Progenitor cell of endocrine pancreas (in vitro differentiated cells): ENCODE data around the gene ADAMTS2. TPM values are rescaled to one million over a fixed set of nuclear protein-coding genes. Genes with fewer than 3 reads are reported as not detected.

Experiments used
- DNase-seq: peaks from one replicate; pipeline ENCODE4 v3.0.0; 2021; ENCODE audit warnings: low spot score; ENCODE audit not compliant: unreplicated experiment
- H3K27ac Mint-ChIP-seq: 2 replicates; pipeline ENCODE4 v1.8.0; 2021; ENCODE audit warnings: mild to moderate bottlenecking, moderate library complexity, mixed read lengths
- H3K27me3 Mint-ChIP-seq: 2 replicates; pipeline ENCODE4 v1.8.0; 2021; ENCODE audit warnings: mixed read lengths
- H3K36me3 Mint-ChIP-seq: 2 replicates; pipeline ENCODE4 v1.8.0; 2022; ENCODE audit warnings: mixed read lengths; ENCODE audit not compliant: insufficient read depth
- H3K4me1 Mint-ChIP-seq: 2 replicates; pipeline ENCODE4 v1.8.0; 2021; ENCODE audit warnings: low read depth, mixed read lengths
- H3K4me3 Mint-ChIP-seq: 2 replicates; pipeline ENCODE4 v1.8.0; 2021; ENCODE audit warnings: low read depth, mild to moderate bottlenecking, moderate library complexity, mixed read lengths
- H3K9me3 Mint-ChIP-seq: 2 replicates; pipeline ENCODE4 v1.8.0; 2021; ENCODE audit warnings: low read depth, mixed read lengths
- CTCF ChIP-seq: fragments of 200-600 bp; sonication (generic); IDR thresholded peaks from one replicate; pipeline ENCODE4 v1.5.0; 2021; ENCODE audit warnings: antibody characterized with exemption, mild to moderate bottlenecking; ENCODE audit not compliant: unreplicated experiment
- total RNA-seq: library from RNA; stranded (reverse); gene quantifications from 2 replicates; pipeline ENCODE4 v1.2.1, GENCODE V29; 2021

The ADAMTS2 gene
- total RNA-seq, 1 donor from 2014 or later = 2.5 TPM

GRCh38 chr5:179212870-179213269 is 132.4 kb downstream of the ADAMTS2 start:
- Mint-ChIP-seq H3K4me3 (no peak overlapping the region), H3K9me3 (no peaks in the 10 kb centered on the region), H3K4me1 (no peaks in the 10 kb centered on the region), H3K27me3 (peaks cover 5% of the 10 kb centered on the region), H3K36me3 (no peaks in the 10 kb centered on the region), H3K27ac (no peak overlapping the region)
- TF ChIP-seq CTCF = no peak
- DNase-seq = no peak

- Mint-ChIP-seq H3K27ac (no peak overlapping the region), H3K27me3 (peaks cover 5% of the 10 kb centered on the region), H3K4me3 (no peak overlapping the region), H3K36me3 (no peaks in the 10 kb centered on the region), H3K9me3 (no peaks in the 10 kb centered on the region), H3K4me1 (no peaks in the 10 kb centered on the region)
- no peak for DNase-seq
- TF ChIP-seq CTCF = no peak
Observed at GRCh38 chr5:179211631-179212030, 133.6 kb downstream of the ADAMTS2 start.

DNA sequence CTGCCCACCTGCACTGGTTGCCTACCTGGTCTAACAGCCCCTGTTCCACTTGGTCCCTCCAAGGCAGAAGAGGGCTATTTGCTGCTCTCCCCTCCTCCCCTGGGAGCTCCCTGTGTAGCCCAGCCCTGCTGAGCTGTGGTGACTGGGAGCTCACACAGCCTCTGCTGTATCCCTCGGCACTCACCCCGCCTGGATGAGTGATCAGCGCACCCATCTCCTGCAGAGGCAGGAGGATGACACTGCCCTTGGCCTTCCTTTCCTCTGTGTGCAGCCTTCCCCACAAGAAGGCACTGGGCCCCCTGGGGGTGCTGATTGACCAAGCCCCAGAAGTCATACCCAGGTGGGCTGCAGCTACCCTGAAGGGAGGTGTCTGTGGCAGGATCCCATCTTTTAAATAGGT is 134.2 kb downstream of the ADAMTS2 start:
- Mint-ChIP-seq H3K27me3 (peaks cover 5% of the 10 kb centered on the region), H3K36me3 (no peaks in the 10 kb centered on the region), H3K4me3 (no peak overlapping the region), H3K27ac (no peak overlapping the region), H3K4me1 (no peaks in the 10 kb centered on the region), H3K9me3 (no peaks in the 10 kb centered on the region)
- DNase-seq = no peak
- TF ChIP-seq CTCF = no peak

GRCh38 chr5:179210478-179210877 is 134.8 kb downstream of the ADAMTS2 start:
- no peak for TF ChIP-seq CTCF
- no peak for DNase-seq
- H3K27ac Mint-ChIP-seq = no peak overlapping the region
- H3K9me3 Mint-ChIP-seq = no peaks in the 10 kb centered on the region
- no peaks in the 10 kb centered on the region for H3K4me1 Mint-ChIP-seq
- no peaks in the 10 kb centered on the region for H3K36me3 Mint-ChIP-seq
- no peak overlapping the region for H3K4me3 Mint-ChIP-seq
- H3K27me3 Mint-ChIP-seq = peaks cover under 1% of the 10 kb centered on the region

DNA sequence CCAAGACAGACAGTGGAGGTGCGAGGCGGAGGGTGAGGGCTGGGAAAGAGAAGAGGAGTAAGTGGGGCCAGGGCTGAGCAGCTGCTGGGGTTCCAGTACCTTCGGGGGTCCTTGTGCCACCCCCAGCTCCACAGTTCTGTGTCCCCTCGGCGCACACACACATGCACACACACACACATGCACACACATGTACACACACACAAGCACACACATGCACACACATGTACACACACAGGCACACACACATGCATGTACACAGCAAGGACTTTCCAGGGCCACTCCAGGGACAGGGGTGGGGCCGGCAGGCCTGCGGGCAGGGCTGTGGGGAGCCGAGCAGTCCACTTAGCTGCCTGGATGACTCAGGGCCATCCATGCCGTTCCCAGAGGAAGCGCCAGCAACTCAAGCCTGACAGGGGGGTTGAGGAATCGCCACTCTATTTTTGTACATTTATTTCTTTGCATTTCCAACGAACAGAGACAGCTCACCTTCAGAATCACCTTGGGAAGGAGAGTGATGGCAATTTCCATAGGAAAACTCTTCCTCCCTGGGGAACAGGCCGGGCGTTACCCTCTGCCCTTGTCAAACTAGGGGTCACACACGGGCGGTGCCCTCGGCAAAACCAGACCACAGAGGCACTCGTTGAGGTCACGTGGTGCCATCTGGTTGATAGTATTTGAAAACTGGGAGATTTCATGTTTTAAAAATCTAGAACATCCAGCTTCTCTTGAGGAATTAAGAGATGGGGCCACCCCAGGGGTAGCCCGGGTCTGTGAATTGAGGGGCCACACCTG is 135.7 kb downstream of the ADAMTS2 start:
- Mint-ChIP-seq H3K9me3 (no peaks in the 10 kb centered on the region), H3K27me3 (no peaks in the 10 kb centered on the region), H3K36me3 (no peaks in the 10 kb centered on the region), H3K4me1 (no peaks in the 10 kb centered on the region), H3K27ac (no peak overlapping the region), H3K4me3 (no peak overlapping the region)
- no peak for DNase-seq
- no peak for TF ChIP-seq CTCF
